Measurements from ENCODE around the gene MAP2K7. TPM values are rescaled to one million over a fixed set of nuclear protein-coding genes. Genes with fewer than 3 reads are reported as not detected.
"Not testable (repeated sequence)": the region's sequence is repeated elsewhere in the genome, so short reads cannot be mapped to it uniquely, and the experiment has no call there.

Gene MAP2K7
- total RNA-seq, 6 experiments from 2014 or later = 21.7 to 25.8 (median 22.8) TPM

DNA sequence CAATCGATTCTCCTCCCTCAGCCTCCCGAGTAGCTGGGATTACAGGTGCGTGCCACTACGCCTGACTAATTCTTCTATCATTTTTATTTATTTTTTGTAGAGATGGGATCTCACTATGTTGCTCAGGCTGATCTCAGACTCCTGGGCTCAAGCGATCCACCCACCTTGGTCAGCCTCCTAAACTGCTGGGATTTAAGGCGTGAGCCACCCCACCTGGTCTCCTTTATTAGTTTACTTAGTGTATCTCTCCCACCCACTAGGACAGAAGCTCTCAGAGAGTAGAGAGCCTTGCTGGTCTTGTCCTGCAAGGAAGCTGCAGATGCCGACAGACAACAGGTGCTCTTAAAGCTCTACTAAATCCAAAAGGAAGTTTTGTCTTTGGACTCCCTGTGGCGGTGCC is 17.9 kb upstream of the MAP2K7 start:
- no peak overlapping the region for H3K27ac Mint-ChIP-seq
- TF ChIP-seq, protein P1, sequence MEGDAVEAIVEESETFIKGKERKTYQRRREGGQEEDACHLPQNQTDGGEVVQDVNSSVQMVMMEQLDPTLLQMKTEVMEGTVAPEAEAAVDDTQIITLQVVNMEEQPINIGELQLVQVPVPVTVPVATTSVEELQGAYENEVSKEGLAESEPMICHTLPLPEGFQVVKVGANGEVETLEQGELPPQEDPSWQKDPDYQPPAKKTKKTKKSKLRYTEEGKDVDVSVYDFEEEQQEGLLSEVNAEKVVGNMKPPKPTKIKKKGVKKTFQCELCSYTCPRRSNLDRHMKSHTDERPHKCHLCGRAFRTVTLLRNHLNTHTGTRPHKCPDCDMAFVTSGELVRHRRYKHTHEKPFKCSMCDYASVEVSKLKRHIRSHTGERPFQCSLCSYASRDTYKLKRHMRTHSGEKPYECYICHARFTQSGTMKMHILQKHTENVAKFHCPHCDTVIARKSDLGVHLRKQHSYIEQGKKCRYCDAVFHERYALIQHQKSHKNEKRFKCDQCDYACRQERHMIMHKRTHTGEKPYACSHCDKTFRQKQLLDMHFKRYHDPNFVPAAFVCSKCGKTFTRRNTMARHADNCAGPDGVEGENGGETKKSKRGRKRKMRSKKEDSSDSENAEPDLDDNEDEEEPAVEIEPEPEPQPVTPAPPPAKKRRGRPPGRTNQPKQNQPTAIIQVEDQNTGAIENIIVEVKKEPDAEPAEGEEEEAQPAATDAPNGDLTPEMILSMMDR (IDR thresholded peaks at IDR 0.05) = no peak
- H3K4me3 Mint-ChIP-seq = no peak overlapping the region
- H3K9me3 Mint-ChIP-seq = no peaks in the 10 kb centered on the region
- H3K36me3 Mint-ChIP-seq (ENCODE audit: low read depth) = no peaks in the 10 kb centered on the region
- peaks cover 8% of the 10 kb centered on the region; the same call in 1 of the 2 replicates for H3K4me1 Mint-ChIP-seq (ENCODE audit: low read depth)
- peaks cover 4% of the 10 kb centered on the region for H3K27me3 Mint-ChIP-seq (ENCODE audit: insufficient read depth)
- no peak for DNase-seq

DNA sequence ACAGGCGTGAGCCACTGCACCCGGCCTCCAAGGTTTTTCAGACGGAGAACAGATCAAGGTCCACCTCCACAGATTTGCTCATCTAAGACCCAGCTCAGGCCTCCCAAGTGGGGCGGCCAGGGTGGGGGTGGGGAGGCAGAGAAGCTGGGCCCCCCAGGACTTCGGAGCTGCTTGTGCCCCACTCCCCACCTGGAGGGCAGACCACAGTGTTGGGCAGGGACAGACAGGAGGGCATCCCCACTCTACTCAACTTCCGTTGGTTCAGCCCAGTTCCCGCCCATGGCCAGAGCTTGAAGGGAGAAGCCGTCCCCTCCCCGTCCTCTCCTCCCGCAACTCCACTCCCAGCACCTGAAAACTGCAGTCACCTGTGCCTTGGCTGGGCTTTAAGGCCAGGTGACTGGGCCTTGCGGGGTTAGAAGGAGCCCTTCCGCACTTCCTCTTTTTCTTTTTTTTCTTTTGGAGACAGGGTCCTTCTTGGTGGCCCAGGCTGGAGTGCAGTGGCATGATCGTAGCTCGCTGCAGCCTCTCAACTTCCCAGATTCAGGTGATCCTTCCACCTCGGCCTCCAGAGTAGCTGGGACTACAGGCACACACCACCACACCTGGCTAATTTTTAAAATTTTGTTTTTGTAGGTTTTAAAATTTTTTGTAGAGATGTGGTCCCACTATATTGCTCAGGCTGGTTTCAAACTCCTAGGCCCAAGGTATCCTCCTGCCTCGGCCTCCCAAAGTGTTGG is 16.1 kb upstream of the MAP2K7 start:
- Mint-ChIP-seq H3K27me3 (ENCODE audit: insufficient read depth) (peaks cover 4% of the 10 kb centered on the region), H3K36me3 (ENCODE audit: low read depth) (no peaks in the 10 kb centered on the region), H3K27ac (no peak overlapping the region), H3K4me1 (ENCODE audit: low read depth) (peaks cover 8% of the 10 kb centered on the region; the same call in 1 of the 2 replicates), H3K4me3 (no peak overlapping the region; the same call in 1 of the 2 replicates), H3K9me3 (no peaks in the 10 kb centered on the region)
- TF ChIP-seq, protein P1 (IDR thresholded peaks at IDR 0.05) = no peak
- DNase-seq = no peak

DNA sequence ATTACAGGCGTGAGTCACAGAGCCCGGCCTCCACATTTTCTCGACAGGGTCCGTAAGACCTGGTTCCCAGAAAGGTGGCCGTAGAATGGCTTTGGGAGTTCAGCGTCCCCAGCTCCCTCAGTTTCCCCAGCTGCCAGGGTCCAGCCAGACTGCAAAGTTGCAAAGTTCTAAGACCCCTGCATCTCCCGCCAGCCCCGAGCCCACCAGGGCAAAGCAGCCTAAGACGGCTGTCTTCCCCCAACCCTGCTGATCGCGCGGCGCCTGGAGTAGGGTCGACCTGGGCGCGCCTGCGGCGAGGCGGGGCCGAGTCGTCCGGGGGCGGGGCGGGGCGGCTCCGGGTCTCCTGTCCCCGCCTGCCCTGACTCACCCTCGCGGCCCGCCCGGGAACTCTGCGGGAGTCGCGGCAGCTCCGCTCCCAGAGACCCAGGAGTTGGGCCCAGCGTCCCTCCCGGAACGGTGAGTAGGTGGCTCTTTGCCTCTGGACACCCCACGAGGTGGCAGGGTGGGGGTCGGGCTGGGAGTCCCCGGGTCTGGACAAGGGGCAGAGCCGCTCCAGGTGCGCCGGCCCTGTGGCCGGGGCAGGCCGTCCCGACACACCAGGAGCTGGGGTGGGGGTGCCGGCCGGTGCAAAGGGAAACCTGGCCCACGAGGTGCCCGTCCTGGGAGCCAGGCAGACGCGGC is 15.4 kb upstream of the MAP2K7 start, which contains the start of gene LRRC8E:
Gene LRRC8E, plus strand, starts transcription at position 366 of the 681 bp plus-strand sequence. CDS start 7,094 bp downstream, outside the sequence.
- Mint-ChIP-seq H3K9me3 (no peaks in the 10 kb centered on the region), H3K27ac (peak within 1 kb of the TSS; percentile 78), H3K36me3 (ENCODE audit: low read depth) (no peaks in the 10 kb centered on the region), H3K27me3 (ENCODE audit: insufficient read depth) (peaks cover 4% of the 10 kb centered on the region), H3K4me1 (ENCODE audit: low read depth) (peaks cover 8% of the 10 kb centered on the region; the same call in 1 of the 2 replicates), H3K4me3 (peak within 1 kb of the TSS; percentile 82)
- peak; percentile 60 for DNase-seq
- TF ChIP-seq, protein P1 (IDR thresholded peaks at IDR 0.05) = no peak

DNA sequence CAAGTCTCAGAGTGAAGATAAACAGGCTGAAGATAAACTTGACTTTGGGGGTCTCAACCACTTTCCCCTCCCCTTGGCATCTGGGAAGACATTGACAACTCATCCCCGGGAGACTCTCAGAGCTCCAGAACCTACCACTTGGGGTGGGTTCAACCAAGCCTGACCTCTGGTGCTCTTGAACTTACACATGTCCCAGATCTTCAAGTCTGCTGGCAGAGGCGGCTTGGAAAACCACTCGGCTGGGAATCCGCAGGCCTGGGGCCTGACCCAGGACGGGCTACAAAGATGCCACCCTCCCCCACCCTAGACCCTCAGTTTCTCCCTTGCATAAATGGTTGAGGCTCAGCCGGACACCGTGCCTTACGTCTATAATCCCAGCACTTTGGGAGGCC is 14.9 kb upstream of the MAP2K7 start:
- no peak for DNase-seq
- H3K36me3 Mint-ChIP-seq (ENCODE audit: low read depth) = no peaks in the 10 kb centered on the region
- H3K4me3 Mint-ChIP-seq = peak overlapping the region; percentile 82

DNA sequence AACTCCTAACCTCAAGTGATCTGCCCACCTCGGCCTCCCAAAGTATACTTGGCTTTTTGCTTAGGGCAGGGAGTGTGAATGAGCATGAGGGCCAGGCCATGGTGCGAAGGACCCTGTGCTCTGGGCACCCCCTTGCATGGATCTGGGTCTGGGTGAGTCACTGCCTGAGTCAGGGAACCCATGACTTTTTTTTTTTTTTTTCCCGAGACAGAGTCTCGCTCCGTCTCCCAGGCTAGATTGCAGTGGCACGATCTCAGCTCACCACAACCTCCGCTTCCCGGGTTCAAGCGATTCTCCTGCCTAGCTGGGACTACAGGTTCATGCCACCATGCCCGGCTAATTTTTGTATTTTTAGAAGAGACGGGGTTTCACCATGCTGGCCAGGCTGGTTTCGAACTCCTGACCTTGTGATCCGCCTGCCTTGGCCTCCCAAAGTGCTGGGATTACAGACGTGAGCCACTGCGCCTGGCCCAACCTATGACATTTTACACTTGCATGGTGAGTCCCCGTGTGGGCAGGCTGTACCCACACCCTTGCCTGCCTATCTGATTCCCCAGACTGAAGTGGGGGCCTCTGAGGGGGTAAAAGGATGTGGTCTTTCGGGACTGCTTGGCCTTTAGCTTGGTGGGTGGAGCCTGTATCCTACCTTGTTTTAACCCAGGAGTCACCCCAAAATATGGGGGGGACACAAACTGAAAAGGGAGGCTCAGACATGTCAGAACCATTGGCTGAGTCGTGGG is 10.1 kb upstream of the MAP2K7 start:
- H3K9me3 Mint-ChIP-seq; H3K4me3 Mint-ChIP-seq; H3K27me3 Mint-ChIP-seq (ENCODE audit: insufficient read depth); H3K27ac Mint-ChIP-seq; H3K4me1 Mint-ChIP-seq (ENCODE audit: low read depth); H3K36me3 Mint-ChIP-seq (ENCODE audit: low read depth); DNase-seq: not testable (repeated sequence)

More for the DNA sequence above, 14.9 kb upstream of the MAP2K7 start:
- TF ChIP-seq, protein P1 (IDR thresholded peaks at IDR 0.05) = no peak
- H3K27ac Mint-ChIP-seq = peak overlapping the region; percentile 78
- H3K27me3 Mint-ChIP-seq (ENCODE audit: insufficient read depth) = peaks cover 3% of the 10 kb centered on the region
- H3K9me3 Mint-ChIP-seq = no peaks in the 10 kb centered on the region
- H3K4me1 Mint-ChIP-seq (ENCODE audit: low read depth) = peaks cover 5% of the 10 kb centered on the region; the same call in 1 of the 2 replicates
